Measurements from ENCODE around the gene MATN3.

DNA sequence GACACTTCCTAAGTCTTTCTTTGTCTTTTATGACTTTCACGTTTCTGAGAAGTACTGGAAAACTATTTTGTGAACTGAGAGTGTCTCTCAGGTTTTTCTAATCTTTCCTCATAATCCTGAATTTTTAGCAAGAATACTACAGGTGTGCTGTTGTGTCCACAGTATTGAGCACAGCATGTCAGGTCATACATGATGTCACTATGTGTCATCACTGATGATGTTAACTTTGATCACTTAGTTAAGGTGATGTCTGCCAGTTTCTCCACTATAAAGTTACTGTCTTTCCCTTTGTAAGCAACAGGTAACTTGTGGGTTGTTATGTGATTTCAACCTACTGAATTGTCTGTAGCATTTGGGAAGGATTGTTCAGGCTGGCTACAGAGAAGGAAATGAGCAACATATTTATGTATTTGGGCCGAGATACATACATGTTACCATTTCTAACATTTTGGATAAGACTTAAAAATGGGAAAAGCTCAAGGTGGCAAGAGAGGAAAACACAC, 11.1 kb downstream of the MATN3 start:
- no peak for TF ChIP-seq CTCF (IDR thresholded peaks at IDR 0.05)
- TF ChIP-seq POLR2A (IDR thresholded peaks at IDR 0.05) = no peak
